ENCODE results near the gene CRIP1.

- TF ChIP-seq, protein P1, sequence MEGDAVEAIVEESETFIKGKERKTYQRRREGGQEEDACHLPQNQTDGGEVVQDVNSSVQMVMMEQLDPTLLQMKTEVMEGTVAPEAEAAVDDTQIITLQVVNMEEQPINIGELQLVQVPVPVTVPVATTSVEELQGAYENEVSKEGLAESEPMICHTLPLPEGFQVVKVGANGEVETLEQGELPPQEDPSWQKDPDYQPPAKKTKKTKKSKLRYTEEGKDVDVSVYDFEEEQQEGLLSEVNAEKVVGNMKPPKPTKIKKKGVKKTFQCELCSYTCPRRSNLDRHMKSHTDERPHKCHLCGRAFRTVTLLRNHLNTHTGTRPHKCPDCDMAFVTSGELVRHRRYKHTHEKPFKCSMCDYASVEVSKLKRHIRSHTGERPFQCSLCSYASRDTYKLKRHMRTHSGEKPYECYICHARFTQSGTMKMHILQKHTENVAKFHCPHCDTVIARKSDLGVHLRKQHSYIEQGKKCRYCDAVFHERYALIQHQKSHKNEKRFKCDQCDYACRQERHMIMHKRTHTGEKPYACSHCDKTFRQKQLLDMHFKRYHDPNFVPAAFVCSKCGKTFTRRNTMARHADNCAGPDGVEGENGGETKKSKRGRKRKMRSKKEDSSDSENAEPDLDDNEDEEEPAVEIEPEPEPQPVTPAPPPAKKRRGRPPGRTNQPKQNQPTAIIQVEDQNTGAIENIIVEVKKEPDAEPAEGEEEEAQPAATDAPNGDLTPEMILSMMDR (IDR thresholded peaks at IDR 0.05; ENCODE audit: low read length): peak; percentile 45
- no peak for TF ChIP-seq EZH2 (optimal IDR thresholded peaks at IDR 0.05; ENCODE audit: low read depth, low read length)
These were observed 46.1 kb downstream of the CRIP1 start for GRCh38 chr14:105532735-105533141.

Measured in MM.1S (cell line).